Anterior cingulate cortex (tissue), 58 donors: Measurements from ENCODE around the gene ASCC2.
A peak's percentile ranks its signal among the peaks of the same experiment; 100 is the strongest.
"Not testable (repeated sequence)": the region's sequence is repeated elsewhere in the genome, so short reads cannot be mapped to it uniquely, and the experiment has no call there.

Source experiments
- DNase-seq, 58 donors: peaks; one replicate each; lab custom pipeline; 2025; lab: John Stamatoyannopoulos, UW

The ASCC2 gene

DNA sequence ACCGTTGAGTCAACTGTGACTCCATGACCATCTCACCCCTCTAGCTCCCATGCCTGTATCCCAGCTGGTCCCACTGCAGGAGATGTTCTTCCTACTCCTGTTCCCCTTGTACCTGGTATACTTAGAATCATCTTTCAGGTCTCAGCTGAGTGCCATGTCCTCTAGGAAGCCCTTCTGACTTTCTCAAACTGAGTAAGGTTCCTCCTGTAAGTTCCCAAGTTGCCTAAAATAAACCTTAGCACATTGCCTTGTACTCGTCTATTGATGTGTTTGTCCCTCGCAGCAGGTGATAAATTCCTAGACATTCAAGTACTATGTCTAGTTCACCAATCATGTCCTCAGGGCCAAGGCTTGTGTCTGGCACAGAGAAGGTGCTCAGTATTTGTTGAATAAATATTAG, 18.4 kb upstream of the ASCC2 start:
- DNase-seq: no peak

DNA sequence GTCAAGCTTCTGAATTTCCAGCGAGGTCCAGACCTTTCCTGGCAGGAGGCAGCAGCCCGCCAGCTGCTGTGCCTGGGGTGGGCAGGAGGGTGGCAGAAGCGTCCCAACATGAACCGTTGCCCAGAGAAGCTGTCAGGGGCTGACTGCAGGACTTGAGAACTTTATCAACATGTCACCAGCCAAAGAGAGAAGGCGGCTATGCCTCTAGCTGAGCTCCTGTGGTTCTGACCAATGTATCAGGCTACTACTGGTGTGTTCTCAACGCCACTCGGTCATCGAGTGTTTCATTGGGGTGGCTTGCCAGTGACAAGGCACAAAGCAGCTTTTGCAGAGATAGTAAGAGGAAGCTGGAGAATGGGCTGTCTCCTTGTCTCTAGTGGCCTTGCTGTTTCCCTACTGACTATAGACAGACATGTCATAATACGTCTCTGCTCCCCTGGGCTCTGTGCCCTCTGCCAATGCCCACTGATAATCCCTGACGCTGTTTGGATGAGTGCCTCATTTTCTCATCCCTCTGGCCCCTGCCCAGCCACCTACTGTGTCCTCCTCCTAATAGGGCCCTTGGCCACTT, 17.6 kb upstream of the ASCC2 start:
- DNase-seq: peak in 7 of 58 donors; percentile 0 to 31 (median 7)

DNA sequence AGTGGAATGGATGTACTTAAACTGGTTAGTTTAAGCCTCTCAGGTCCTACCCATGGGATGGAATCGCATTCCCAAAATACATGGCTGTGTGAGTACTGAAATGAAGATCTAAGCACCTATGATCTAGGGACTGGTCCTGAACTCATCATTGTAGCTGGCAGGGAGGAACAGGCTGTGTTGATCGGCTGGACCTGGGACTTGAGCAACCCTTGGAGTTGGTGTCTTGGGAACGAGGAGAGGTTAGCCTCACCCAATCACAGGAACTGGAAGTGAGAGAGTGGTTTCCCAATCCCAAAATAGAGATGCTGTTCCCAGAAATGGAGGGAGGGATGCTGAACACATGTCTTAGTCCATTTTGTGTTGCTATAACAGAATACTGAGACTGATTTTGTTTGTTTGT, 16.4 kb upstream of the ASCC2 start:
- DNase-seq: no peak

- no peak for DNase-seq
These were observed 10.0 kb upstream of the ASCC2 start for GRCh38 chr22:29848111-29848510.

DNA sequence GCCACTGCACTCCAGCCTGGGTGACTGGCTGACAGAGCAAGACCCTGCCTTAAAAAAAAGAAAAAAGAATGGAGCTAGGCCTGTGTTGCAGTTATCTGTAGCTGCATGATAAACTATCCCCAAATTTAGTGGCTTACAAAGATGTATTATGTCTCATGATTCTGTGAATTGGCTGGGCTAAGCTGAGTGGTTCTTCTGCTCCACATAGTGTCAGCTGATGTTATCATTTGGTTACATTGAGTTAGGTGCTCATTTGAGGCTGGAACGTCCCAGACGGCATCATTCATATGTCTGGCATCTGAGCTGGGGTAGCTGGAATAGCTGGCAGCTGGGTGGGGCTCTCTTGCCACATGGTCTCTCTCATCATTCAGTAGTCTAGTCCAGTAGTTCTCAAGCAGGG, 8.2 kb upstream of the ASCC2 start:
- DNase-seq: no peak

GRCh38 chr22:29842740-29843139, 4.7 kb upstream of the ASCC2 start:
- peak in 1 of 58 donors; percentile 11 for DNase-seq

GRCh38 chr22:29842172-29842571, 4.1 kb upstream of the ASCC2 start:
- DNase-seq: no peak

- no peak for DNase-seq
These were observed 2.4 kb upstream of the ASCC2 start for GRCh38 chr22:29840498-29840897.

DNA sequence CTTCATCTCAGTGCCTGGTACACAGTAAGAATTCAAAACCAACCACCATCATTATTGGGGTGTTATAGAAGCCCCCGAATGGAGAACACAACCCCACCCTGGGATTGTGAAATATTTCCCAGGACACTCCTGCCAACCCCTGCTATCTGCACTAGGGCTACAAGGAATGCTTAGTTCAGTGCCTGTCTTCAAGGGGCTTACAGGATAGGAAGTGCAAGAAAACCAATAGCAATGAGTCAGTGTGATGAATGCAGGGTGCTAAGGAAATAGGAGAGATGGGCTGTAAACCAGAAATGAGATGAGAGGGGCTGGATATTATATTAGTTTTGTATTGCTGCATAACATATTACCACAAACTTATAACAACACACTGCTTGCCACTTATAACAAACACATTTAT, 965 bp upstream of the ASCC2 start:
- no peak for DNase-seq

DNA sequence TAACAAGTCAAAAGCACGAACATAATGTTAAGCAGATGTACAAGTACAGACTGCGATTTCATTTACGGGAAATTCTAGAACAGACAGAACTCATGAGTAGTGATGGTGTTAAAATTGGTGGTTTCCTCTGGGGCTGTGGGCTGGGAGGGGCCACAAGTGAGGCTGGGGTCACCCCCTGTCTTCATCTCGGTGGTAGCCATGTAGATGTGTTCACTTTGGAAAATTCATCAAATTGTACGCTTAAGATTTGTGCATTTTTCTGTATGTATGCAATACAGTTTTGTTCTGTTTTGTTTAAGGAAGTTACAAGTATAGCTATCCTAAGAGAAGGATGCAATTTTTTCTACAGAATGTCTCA, 504 bp upstream of the ASCC2 start:
- DNase-seq: no peak

DNA sequence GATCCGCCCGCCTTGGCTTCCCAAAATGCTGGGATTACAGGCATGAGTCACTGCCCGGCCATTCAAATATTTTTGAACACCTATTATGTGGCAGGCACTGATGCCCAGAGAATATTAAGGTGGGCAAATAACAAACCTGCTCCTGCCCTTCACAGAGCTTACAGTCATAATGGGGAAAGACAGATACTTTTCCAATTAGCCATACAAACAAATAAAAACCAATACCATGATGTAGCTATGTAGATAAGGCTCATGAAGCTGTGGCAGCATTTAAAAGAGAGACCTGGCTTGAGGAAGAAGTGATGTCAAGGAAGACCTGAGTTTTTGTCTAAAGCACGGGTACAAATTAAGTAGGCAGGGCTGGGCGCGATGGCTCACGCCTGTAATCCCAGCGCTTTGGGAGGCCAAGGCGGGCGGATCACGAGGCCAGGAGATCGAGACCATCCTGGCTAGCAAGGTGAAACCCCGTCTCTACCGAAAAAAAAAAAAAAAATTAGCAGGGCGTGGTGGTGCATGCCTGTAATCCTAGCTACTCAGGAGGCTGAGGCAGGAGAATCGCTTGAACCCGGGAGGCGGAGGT, 1.2 kb downstream of the ASCC2 start:
- not testable (repeated sequence) for DNase-seq

DNA sequence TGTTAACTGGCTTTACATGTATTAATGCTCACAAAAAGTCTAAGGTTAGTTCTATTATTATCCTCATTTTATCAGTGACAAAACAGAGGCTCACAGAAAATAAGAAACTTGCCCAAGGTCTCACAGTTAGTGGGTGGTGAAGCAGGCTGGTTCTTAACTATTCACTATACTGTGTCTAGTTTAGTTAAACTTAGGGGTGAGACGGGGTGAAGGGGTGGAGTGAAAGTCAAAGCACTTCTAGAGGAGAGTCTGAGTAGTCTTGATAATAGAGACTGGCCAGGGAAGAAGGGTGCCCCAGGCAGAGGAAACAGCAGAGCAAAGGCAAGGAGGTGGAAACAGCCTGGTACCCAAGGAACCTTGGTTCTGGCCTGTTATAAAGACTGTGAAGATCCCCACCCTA, 4.0 kb downstream of the ASCC2 start:
- DNase-seq: no peak

GRCh38 chr22:29833392-29833965, 4.6 kb downstream of the ASCC2 start:
- DNase-seq: no peak

- no peak for DNase-seq
These were observed 6.1 kb downstream of the ASCC2 start for GRCh38 chr22:29831958-29832357.

DNA sequence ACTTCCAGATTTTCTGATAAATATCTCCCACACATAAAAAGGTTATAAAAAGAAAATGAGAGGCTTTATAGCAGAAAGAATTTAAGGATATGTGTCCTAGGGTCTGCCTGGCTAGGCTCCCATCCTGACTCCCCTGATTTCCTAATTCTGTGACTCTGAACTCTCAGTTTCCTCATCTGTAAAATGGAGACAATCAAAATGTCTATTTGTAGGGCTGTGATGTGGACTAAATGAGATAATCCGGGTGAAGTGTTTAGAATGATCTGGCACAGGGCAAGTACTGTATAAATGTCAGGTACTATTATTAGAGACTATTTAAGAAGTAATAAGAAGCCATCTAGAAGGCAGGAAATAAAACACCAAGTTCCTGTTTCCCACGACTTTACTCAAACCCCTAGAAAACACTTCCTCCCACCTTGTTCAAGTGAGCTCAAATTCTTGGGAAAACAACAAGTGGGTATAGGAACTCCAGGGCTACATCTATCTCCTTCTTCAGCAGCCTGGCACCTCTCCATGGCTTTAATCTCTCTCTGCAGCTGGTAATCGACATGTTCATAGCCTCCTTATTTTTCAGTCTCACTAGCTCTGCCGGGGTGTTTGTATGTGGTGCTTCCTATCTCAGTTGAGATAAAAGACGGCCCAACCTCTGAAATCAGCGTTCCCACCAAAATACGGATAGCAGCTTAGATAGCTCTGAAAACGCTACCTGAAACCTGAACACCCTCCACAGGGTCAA, 6.7 kb downstream of the ASCC2 start:
- no peak for DNase-seq

DNA sequence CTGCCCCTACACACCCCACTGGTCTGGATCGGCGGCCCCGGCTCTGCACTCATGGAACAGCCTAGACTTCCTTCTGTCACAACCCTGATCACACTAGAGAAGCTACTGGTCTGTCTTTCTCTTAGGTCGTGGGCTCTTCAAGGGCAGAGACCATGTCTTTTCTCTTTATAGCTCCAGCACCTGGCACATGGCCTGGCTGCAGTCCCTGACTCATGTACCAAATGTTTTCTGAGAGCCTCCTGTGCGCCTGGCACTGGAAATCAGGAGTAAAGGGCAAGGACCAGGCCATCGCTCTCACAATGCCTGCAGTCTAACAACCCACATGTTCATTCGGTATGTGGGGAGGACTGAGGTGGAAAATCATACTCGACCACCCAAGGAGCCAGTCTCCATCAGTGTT, 7.5 kb downstream of the ASCC2 start:
- no peak for DNase-seq

DNA sequence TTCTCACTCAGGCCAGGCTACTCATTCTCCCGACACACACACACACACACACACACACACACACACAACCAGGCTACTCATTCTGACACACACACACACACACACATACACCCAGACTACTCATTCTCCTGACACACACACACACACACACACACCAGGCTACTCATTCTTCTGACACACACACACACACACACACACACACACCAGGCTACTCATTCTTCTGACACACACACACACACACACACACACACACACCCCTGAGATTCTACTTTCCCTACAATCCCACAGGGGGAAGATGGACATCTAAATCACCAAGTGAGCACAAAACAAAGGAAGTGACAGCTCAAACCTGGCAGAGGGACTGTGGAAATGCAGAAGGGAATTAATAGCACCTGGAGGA, 10.3 kb downstream of the ASCC2 start:
- not testable (repeated sequence) for DNase-seq

DNA sequence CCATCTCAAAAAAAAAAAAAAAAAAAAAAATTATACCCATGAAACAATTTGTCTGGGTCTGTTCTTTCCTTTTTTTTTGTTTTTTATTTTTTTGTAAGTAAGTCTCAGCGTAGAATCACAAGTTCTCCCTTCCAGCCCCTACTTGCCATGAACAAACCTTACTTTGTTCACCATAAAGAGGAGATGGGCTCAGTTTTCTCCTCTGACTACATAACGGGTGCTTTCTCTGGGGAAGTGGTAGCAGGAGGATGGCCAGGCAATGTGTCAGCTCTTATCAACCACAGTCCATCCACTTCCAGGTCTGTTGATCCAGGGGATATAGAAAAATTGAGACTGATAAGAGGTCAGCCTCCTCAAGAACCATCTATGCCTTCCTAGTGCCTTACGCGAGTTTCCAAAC, 11.0 kb downstream of the ASCC2 start:
- no peak for DNase-seq

GRCh38 chr22:29825578-29825977, 12.5 kb downstream of the ASCC2 start:
- peak in 4 of 58 donors; percentile 4 to 52 (median 8) for DNase-seq

DNA sequence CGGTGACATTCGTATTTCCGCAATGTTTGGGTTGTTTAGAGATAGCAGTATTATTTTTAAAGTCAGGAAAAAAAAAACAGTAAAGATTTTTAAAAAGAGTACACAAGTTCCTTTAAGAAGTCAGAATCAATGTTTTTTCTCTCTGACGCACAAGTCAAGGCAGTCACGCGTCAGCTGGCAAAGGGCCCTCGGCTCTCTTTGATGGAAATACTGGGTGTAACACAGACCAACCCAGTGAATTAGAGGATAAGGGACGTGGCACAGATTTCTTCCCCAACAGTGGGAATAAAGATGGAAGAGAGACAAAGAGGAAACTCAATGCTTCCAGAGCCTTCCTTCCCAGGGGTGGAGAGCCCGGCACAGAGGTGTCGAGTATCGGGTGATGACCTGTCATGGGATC, 13.4 kb downstream of the ASCC2 start:
- DNase-seq: peak in 1 of 58 donors; percentile 2

- peak in 15 of 58 donors; percentile 4 to 69 (median 15) for DNase-seq
These were observed 16.6 kb downstream of the ASCC2 start for GRCh38 chr22:29821291-29822016.
